AG09319 (cell line): ENCODE results near the gene TAF7.
A peak's percentile ranks its signal among the peaks of the same experiment; 100 is the strongest.
"Not testable (repeated sequence)": the region's sequence is repeated elsewhere in the genome, so short reads cannot be mapped to it uniquely, and the experiment has no call there.

ENCODE experiments used
- DNase-seq: peaks from one replicate; pipeline ENCODE4 v3.0.0-alpha.2; 2010; ENCODE audit warnings: low read depth; ENCODE audit errors: extremely low read depth
- TF ChIP-seq, protein P1 (sequence below): IDR thresholded peaks from 2 replicates; pipeline ENCODE4 v1.5.1; 2011; ENCODE audit warnings: low read depth, mild to moderate bottlenecking, inconsistent platforms, low read length, moderate library complexity

Gene TAF7

DNA sequence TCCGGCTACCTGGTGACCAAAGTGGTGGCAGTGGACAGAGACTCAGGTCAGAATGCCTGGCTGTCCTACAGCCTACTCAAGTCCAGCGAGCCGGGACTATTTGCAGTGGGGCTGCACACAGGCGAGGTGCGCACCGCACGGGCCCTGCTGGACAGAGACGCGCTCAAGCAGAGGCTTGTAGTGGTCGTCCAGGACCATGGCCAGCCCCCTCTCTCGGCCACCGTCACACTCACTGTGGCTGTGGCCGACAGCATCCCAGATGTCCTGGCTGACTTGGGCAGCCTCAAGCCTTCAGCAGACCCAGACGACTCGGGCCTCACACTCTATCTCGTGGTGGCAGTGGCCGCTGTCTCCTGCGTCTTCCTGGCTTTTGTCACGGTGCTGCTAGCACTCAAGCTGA lies 36.4 kb upstream of the TAF7 start:
- TF ChIP-seq, protein P1, sequence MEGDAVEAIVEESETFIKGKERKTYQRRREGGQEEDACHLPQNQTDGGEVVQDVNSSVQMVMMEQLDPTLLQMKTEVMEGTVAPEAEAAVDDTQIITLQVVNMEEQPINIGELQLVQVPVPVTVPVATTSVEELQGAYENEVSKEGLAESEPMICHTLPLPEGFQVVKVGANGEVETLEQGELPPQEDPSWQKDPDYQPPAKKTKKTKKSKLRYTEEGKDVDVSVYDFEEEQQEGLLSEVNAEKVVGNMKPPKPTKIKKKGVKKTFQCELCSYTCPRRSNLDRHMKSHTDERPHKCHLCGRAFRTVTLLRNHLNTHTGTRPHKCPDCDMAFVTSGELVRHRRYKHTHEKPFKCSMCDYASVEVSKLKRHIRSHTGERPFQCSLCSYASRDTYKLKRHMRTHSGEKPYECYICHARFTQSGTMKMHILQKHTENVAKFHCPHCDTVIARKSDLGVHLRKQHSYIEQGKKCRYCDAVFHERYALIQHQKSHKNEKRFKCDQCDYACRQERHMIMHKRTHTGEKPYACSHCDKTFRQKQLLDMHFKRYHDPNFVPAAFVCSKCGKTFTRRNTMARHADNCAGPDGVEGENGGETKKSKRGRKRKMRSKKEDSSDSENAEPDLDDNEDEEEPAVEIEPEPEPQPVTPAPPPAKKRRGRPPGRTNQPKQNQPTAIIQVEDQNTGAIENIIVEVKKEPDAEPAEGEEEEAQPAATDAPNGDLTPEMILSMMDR: no peak
- no peak for DNase-seq

DNA sequence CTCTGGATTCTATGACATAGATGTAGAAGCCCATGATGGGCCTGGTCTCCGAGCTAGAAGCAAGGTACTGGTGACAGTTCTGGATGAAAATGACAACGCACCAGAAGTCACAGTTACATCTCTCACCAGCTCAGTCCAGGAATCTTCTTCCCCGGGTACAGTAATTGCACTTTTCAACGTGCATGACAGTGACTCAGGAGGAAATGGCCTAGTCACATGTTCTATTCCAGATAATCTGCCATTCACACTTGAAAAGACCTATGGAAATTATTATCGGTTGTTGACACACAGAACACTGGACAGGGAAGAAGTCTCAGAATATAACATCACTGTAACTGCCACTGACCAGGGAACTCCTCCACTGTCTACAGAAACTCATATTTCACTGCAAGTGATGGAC lies 35.5 kb upstream of the TAF7 start:
- DNase-seq: no peak
- TF ChIP-seq, protein P1: no peak

- no peak for DNase-seq
- TF ChIP-seq, protein P1: no peak
Observed at GRCh38 chr5:141355641-141356040, 35.1 kb upstream of the TAF7 start.

GRCh38 chr5:141354900-141355469 lies 34.4 kb upstream of the TAF7 start, which contains the start of gene PCDHGA4:
Gene PCDHGA4 (plus strand): TSS chr5:141355021. CDS start chr5:141355108, 87 bp downstream.
- TF ChIP-seq, protein P1: peak; percentile 38
- no peak for DNase-seq

DNA sequence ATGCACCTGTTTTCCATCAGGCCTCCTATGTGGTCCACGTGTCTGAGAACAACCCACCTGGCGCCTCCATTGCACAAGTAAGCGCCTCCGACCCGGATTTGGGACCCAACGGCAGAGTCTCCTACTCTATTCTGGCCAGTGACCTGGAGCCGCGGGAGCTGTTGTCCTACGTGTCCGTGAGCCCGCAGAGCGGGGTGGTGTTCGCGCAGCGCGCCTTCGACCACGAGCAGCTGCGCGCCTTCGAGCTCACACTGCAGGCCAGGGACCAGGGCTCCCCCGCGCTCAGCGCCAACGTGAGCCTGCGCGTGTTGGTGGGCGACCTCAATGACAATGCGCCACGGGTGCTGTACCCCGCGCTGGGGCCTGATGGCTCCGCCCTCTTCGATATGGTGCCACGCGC lies 31.0 kb upstream of the TAF7 start:
- TF ChIP-seq, protein P1: no peak
- DNase-seq: no peak

GRCh38 chr5:141349917-141350619 lies 29.5 kb upstream of the TAF7 start, which contains the start of gene PCDHGB1:
Gene PCDHGB1 (plus strand): TSS chr5:141350099. CDS start chr5:141350261, 162 bp downstream.
- TF ChIP-seq, protein P1: peak; percentile 45
- no peak for DNase-seq

DNA sequence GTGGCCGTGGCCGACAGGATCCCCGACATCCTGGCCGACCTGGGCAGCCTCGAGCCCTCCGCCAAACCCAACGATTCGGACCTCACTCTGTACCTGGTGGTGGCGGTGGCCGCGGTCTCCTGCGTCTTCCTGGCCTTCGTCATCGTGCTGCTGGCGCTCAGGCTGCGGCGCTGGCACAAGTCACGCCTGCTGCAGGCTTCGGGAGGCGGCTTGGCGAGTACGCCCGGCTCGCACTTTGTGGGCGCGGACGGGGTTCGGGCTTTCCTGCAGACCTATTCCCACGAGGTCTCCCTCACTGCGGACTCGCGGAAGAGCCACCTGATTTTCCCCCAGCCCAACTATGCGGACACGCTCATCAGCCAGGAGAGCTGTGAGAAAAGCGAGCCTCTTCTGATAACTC lies 25.4 kb upstream of the TAF7 start:
- DNase-seq: not testable (repeated sequence)
